ENCODE results near the gene PPHLN1.
"Not testable (repeated sequence)": the region's sequence is repeated elsewhere in the genome, so short reads cannot be mapped to it uniquely, and the experiment has no call there.

PPHLN1 gene

GRCh38 chr12:42325326-42325652 is 678 bp upstream of the PPHLN1 start:
- DNase-seq: no peak

DNA sequence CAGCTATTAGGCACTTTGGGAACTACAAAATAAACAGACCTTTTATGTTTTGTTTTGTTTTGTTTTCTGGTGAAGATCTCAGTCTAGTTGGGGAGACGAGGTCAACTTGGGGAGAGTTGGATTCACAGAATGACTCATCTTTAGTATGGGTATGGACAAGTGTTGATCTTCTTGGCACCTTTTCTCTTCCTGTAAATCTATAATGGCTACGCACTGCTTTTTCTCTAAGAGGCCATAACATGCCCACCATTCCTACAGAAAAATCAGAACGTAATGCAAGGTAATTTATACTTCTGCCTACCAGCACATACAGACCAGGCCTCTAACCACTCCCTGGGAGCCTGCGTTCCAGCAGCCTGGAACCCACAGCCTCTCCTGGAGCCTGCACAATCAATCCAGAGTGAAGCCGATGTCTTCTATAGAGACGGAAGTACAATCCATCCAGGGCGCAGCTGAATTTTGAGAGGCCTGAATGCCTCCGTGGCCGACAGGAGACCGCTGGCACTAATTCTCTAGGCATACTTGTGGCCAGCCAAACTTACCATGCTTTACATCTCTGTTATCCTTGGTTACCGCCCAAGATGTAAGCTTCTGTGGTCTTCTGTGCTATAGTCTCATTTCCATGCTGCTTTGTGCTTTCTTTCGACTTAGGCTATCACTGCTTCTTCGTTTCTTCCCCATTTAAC is 717 bp downstream of the PPHLN1 start:
- DNase-seq: no peak

DNA sequence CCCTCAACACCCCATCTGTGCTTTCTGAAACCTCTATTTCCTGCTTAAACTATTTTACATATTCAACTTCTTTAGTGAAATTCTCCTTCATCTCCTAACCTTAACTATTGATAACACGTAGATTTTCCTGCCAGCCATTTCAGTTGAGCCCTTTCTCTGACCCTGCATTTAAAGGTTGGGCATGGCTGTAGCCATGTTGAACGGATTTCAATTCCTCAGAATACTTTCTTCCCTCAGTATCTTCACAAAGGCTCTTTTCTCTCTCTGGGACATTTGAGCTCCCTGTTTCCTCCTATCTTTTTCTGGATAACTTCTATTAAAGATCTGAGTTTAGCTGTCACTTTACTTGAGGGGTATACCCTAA is 1.2 kb downstream of the PPHLN1 start:
- no peak for DNase-seq

GRCh38 chr12:42330097-42330496 is 4.1 kb downstream of the PPHLN1 start:
- not testable (repeated sequence) for DNase-seq

DNA sequence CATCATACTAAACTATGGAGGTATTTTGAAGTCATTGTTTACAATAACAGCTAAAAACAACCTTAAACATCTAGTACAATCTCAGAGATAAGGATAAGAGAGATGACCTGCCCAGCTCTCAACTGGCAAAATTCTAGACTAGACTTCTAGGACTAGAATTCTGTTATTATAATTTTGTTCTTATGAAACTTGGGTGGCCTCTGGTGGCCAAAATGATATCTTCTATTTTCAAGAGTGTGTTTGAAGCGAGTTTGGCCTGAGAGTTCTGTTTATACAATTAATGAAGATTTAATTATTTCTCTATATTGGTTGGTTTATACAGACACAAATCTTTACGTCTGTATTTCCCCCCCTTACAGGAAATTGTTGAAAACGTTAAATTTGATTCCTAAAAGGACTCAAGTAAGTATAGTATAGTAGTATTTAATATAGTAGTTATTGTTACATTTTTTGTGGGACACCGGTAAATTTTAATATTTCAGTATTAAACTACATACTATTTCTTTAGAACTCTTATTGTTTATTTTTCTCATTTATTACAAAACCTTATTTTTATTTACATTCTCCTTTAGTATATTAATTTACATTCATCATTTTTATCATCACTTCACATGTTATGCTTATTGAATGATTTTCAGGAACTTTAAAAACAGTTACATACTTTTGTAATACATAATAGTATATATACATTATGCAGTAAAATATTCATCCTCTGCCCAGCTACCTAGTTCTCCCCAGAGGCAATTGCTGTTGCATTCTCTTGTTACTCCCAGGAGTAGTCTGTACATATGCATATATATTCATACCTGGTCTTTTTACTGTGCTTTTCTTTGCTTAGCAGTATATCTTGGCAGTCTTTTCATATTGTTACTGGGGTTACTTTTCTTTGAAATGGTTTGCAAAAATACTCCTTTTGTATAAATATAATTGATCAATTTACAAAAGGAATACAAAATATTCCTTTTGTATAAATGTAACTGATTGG is 6.6 kb downstream of the PPHLN1 start:
- peak; percentile 33 for DNase-seq

GRCh38 chr12:42336286-42336685 is 10.3 kb downstream of the PPHLN1 start:
- DNase-seq: no peak

DNA sequence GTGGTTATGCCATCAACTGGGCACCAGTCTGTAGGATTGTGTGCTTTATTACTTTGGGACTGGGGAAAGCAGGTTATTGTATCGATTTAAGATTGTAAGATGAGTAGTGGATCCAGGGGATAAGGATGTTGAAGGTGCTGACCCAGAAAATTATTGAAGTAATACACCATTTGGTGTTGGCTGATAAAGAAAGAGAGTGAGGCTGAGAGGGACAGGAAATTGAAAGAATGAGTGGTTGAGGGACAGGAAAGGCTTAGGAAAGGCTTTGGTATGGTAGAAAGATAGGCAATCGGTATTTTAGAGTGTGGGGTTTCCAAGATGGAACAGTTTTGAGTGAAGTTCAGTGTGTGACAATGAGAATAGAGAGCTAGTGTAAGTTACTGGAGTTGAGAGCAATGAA is 12.3 kb downstream of the PPHLN1 start:
- no peak for DNase-seq

- DNase-seq: no peak
Measured at GRCh38 chr12:42342028-42342427, 16.1 kb downstream of the PPHLN1 start.

- DNase-seq: no peak
Measured at GRCh38 chr12:42343721-42344120, 17.8 kb downstream of the PPHLN1 start.

- DNase-seq: no peak
Measured at GRCh38 chr12:42346403-42347002, 20.5 kb downstream of the PPHLN1 start.

- DNase-seq: not testable (repeated sequence)
Measured at GRCh38 chr12:42349119-42350020, 23.4 kb downstream of the PPHLN1 start.

GRCh38 chr12:42350021-42350407 is 24.0 kb downstream of the PPHLN1 start:
- not testable (repeated sequence) for DNase-seq

DNA sequence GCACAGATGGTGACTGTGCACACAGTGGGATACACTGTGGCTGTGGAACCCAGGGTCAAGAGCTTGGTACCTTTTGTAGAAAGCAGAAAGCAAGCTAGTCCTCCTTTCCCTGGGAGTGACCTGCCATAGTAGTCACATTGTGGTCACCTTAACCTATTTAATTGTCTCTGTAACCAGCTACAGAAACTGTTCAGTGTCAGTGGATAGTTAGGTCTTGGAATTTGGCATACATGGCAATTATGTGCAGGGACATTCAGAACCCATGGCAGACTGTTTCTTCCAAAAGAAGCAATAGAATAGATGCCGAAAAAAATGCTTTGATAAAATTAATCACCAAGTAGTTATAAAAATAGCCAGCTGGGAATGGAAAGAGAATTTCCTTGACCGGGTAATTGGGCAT is 30.4 kb downstream of the PPHLN1 start:
- DNase-seq: no peak

DNA sequence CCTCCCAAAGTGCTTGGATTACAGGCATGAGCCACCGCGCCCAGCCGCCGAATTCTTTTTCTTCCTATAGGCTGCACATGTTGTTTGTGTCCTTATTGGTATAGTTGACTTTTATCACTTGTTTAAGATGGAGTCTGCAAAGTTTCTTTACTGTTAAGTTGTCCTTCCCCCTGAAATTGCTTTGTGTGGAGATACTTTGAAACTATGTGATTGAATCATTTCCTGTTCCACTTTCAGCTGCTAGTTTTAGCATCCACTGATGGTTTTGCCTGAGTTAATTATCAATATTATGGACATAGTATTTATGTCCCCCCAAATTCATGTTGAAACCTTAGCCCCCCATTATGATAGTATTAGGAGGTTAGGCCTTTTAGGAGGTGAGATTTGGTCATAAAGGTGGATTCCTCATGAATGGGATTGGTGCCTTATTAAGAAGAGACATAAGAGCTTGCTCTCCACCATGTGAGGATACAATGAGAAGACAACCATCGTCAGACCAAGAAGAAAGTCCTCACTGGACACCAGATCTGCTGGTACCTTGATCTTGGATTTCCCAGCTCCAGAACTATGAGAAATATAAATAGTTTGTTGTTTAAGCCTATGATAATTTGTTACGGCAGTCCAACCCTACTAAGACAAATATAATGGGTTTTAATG is 34.9 kb downstream of the PPHLN1 start:
- DNase-seq: no peak

DNA sequence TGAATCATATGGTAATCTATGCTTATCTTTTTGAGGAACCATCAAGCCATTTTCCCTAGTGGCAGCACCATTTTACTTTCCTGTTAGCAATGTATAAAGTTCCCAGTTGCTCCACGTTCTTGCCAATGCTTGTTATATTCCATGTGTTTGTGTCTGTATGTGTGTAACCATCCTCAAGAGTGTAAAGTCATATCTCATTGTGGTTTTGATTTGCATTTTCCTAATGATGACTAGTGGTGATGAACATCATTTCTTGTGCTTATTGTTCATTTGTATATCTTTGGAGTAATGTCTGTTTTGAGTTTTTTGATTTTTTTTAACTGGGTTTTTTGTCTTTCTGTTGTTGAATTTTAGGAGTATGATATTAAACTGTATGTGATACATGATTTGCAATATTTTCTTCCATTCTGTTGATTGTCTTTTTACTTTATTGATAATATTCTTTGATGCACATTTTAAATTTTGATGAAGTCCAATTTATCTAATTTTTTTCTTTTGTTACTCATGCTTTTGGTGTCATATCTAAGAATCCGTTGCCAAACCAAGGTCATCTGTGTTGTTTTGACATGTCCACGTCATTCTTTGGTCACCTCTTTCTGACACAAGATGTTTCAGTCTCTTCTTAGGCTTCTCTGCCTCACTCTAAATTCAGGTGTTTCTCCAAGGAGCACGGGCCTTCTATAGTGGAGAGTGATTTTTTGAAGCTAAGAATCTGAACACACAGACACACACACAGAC is 36.1 kb downstream of the PPHLN1 start:
- no peak for DNase-seq

- DNase-seq: no peak
Measured at GRCh38 chr12:42362647-42363260, 36.8 kb downstream of the PPHLN1 start.

GRCh38 chr12:42364692-42365091 is 38.7 kb downstream of the PPHLN1 start:
- DNase-seq: no peak

- no peak for DNase-seq
Measured at GRCh38 chr12:42365486-42365885, 39.5 kb downstream of the PPHLN1 start.

- DNase-seq: no peak
Measured at GRCh38 chr12:42370013-42370412, 44.0 kb downstream of the PPHLN1 start.

GRCh38 chr12:42372154-42372791 is 46.3 kb downstream of the PPHLN1 start:
- DNase-seq: peak; percentile 34

GRCh38 chr12:42373669-42374068 is 47.7 kb downstream of the PPHLN1 start:
- DNase-seq: no peak

Measured in NCI-H226 (cell line).